Esophagus squamous epithelium (tissue), 5 donors: ENCODE measurements around the gene CEP57L1. TPM values are rescaled to one million over a fixed set of nuclear protein-coding genes. Genes with fewer than 3 reads are reported as not detected.
"Not testable (repeated sequence)": the region's sequence is repeated elsewhere in the genome, so short reads cannot be mapped to it uniquely, and the experiment has no call there.

Experiments
- DNase-seq: peaks from one replicate; lab custom pipeline; 2025; lab: John Stamatoyannopoulos, UW
- H3K27ac ChIP-seq, 4 donors: fragments of 200-600 bp; sonication (generic); one replicate each; pipeline ENCODE4 v1.5.1; 2016 to 2019; ENCODE audit warnings: mild to moderate bottlenecking in 1 of 4
- H3K27me3 ChIP-seq, 4 donors: fragments of 200-600 bp; sonication (generic); 1 replicate in 3 of 4; 2 replicates in 1 of 4; pipeline versions ENCODE4 v1.5.1 to v1.6.0; 2017 to 2021; ENCODE audit warnings: antibody characterized with exemption in 1 of 4
- H3K36me3 ChIP-seq, 3 donors: fragments of 200-600 bp; sonication (generic); one replicate each; pipeline ENCODE4 v1.5.1; 2016 to 2019
- H3K4me1 ChIP-seq, 3 donors: fragments of 200-600 bp; sonication (generic); one replicate each; pipeline ENCODE4 v1.5.1; 2017 to 2019
- H3K4me3 ChIP-seq, 4 donors: fragments of 200-600 bp; sonication (generic); 1 replicate in 3 of 4; 2 replicates in 1 of 4; pipeline ENCODE4 v1.5.1; 2016 to 2019; ENCODE audit warnings: mild to moderate bottlenecking in 2 of 4, moderate library complexity in 1 of 4
- H3K9me3 ChIP-seq, 3 donors: fragments of 200-600 bp; sonication (generic); one replicate each; pipeline ENCODE4 v1.5.1; 2016 to 2019
- CTCF ChIP-seq, 6 experiments: fragments of 450-650 bp in 4 of 6; fragments of 200-600 bp in 2 of 6; sonication (generic) in 2 of 6; IDR thresholded peaks; one replicate each; pipeline ENCODE4 v1.5.1; 2016 to 2019; ENCODE audit warnings: antibody characterized with exemption in 6 of 6, mild to moderate bottlenecking in 4 of 6, moderate library complexity in 4 of 6
- POLR2A ChIP-seq, 4 donors: fragments of 450-650 bp; IDR thresholded peaks; one replicate each; pipeline ENCODE4 v1.6.1; 2017; ENCODE audit warnings: antibody characterized with exemption in 4 of 4, mild to moderate bottlenecking in 4 of 4, moderate library complexity in 3 of 4
- WGBS, 2 donors: methylation state at CpG; one replicate each; pipeline ENCODE4 v1.1.5; 2018; 5-methylcytosine and 5-hydroxymethylcytosine counted together
- intact Hi-C: fragments of 100-400 bp; cut with DNase I; formaldehyde crosslinking; loops from one replicate; pipeline ENCODE4 v1.15.0; 2022
- total RNA-seq, 4 donors: library from RNA; depleted of rRNA; stranded (reverse); fragments of >200 nt; gene quantifications; one replicate each; pipeline ENCODE4 v1.1.0, GENCODE V29; 2016
- donor health status: DM: yes; HTN: yes; CAD: no.

CEP57L1 gene
- total RNA-seq, 4 donors from 2014 or later, result 4.9 to 9.7 (median 7.4) TPM

DNA sequence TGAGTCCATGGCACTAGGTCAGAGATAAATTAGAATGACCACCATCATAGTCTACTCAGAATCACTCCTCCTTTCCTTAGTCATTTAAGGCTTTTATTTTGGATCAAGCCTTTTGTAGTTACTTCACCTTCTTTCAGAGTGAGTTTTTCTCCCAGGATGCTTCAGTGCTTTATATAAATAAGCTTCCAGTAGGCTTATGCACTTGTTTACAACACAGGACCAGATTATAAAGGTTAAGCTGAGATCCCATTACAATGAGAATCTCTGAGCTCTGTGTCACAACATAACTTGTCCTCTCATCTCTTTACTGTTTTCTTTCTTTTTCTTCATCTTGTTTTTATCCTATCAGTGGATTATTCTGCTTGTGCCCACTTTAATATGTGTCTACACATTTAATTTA lies 47.9 kb downstream of the CEP57L1 start:
- Histone ChIP-seq H3K36me3 (peaks cover 0 to 11% (median 0%) of the 10 kb centered on the region in 3 donors), H3K27ac (no peak overlapping the region), H3K9me3 (no peaks in the 10 kb centered on the region), H3K4me1 (no peaks in the 10 kb centered on the region), H3K27me3 (no peaks in the 10 kb centered on the region), H3K4me3 (no peak overlapping the region)
- no peak for DNase-seq
- intact Hi-C loops, result no loop called here
- TF ChIP-seq CTCF (IDR thresholded peaks at IDR 0.05) (no peak), POLR2A (IDR thresholded peaks at IDR 0.05) (no peak)

DNA sequence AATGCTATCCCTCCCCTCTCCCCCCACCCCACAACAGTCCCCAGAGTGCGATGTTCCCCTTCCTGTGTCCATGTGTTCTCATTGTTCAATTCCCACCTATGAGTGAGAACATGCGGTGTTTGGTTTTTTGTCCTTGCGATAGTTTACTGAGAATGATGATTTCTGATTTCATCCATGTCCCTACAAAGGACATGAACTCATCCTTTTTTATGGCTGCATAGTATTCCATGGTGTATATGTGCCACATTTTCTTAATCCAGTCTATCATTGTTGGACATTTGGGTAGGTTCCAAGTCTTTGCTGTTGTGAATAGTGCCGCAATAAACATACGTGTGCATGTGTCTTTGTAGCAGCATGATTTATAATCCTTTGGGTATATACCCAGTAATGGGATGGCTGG lies 52.9 kb downstream of the CEP57L1 start:
- peaks cover 0 to 25% (median 0%) of the 10 kb centered on the region in 3 donors for H3K36me3 ChIP-seq
- H3K27ac ChIP-seq, H3K4me3 ChIP-seq, H3K4me1 ChIP-seq, DNase-seq, intact Hi-C loops, H3K9me3 ChIP-seq, H3K27me3 ChIP-seq: not testable (repeated sequence)
- 96 to 100% methylated on average over 2 to 3 of the region's 5 CpGs for WGBS, 2 donors

GRCh38 chr6:109148716-109149115 lies 53.4 kb downstream of the CEP57L1 start:
- H3K4me3 ChIP-seq, H3K27me3 ChIP-seq: not testable (repeated sequence)
- WGBS, 2 donors, result 100% methylated on average over 1 of the region's 1 CpG

GRCh38 chr6:109153752-109154151 lies 58.4 kb downstream of the CEP57L1 start:
- Histone ChIP-seq H3K9me3 (peaks cover 0 to 9% (median 0%) of the 10 kb centered on the region in 3 donors), H3K27me3 (no peaks in the 10 kb centered on the region), H3K27ac (no peak overlapping the region), H3K4me3 (no peak overlapping the region), H3K36me3 (peaks cover 0 to 51% (median 0%) of the 10 kb centered on the region in 3 donors), H3K4me1 (no peaks in the 10 kb centered on the region)
- no peak for TF ChIP-seq POLR2A (IDR thresholded peaks at IDR 0.05)
- no peak for TF ChIP-seq CTCF (IDR thresholded peaks at IDR 0.05)
- DNase-seq, result no peak
- 100% methylated on average over 1 of the region's 1 CpG for WGBS, 2 donors
- intact Hi-C loops, result no loop called here

More at GRCh38 chr6:109148716-109149115, 53.4 kb downstream of the CEP57L1 start:
- H3K4me1 ChIP-seq, DNase-seq, H3K27ac ChIP-seq, intact Hi-C loops, H3K9me3 ChIP-seq: not testable (repeated sequence)
- peaks cover 0 to 25% (median 0%) of the 10 kb centered on the region in 3 donors for H3K36me3 ChIP-seq

GRCh38 chr6:109164331-109164730 lies 69.0 kb downstream of the CEP57L1 start:
- H3K4me1 ChIP-seq, result peaks cover 0 to 17% (median 0%) of the 10 kb centered on the region in 3 donors
- no peak for TF ChIP-seq CTCF (IDR thresholded peaks at IDR 0.05)
- TF ChIP-seq POLR2A (IDR thresholded peaks at IDR 0.05), result no peak
- H3K4me3 ChIP-seq, result no peak overlapping the region
- DNase-seq, result no peak
- H3K36me3 ChIP-seq, result peaks cover 0 to 13% (median 0%) of the 10 kb centered on the region in 3 donors
- intact Hi-C loops, result no loop called here
- H3K9me3 ChIP-seq, result no peaks in the 10 kb centered on the region
- no peaks in the 10 kb centered on the region for H3K27me3 ChIP-seq
- no peak overlapping the region for H3K27ac ChIP-seq

DNA sequence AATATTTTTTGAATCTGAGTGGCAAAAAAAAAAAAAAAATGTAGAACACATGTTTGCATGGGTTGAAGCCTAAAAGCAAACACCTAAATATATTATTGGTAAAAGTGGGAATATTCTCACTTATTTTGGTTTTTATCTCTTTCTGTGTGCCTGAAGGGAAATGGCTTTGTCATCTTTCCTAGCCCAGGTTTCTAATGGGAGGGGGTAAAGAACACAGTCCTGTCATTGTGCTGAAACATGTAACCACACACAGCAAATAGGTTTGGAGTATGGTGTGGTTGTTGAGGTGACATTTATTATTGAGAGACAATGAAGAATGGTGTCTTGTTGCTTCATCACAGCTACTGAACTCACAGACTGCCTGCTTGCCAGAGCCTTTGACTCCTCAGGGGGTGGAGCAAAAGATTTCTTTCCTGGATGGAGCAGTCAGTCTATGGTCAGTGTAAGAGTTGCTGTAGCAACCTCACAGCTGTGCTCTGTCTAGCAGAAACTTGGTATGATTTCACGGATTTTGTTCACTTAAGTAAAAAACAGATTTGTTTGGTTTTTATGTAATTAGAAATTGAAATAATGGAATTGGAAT lies 70.2 kb downstream of the CEP57L1 start:
- H3K27ac ChIP-seq, result no peak overlapping the region
- TF ChIP-seq CTCF (IDR thresholded peaks at IDR 0.05) (no peak), POLR2A (IDR thresholded peaks at IDR 0.05) (no peak)

More for the DNA sequence above, 70.2 kb downstream of the CEP57L1 start:
- intact Hi-C loops, result no loop called here
- WGBS, 2 donors, result 43 to 50% methylated on average over 1 of the region's 1 CpG
- no peaks in the 10 kb centered on the region for H3K27me3 ChIP-seq
- H3K4me3 ChIP-seq, result no peak overlapping the region
- H3K36me3 ChIP-seq, result peaks cover 0 to 10% (median 0%) of the 10 kb centered on the region in 3 donors
- peaks cover 0 to 24% (median 0%) of the 10 kb centered on the region in 3 donors for H3K4me1 ChIP-seq
- H3K9me3 ChIP-seq, result no peaks in the 10 kb centered on the region
- no peak for DNase-seq
